Measurements from ENCODE around the gene CA12.

Gene CA12

DNA sequence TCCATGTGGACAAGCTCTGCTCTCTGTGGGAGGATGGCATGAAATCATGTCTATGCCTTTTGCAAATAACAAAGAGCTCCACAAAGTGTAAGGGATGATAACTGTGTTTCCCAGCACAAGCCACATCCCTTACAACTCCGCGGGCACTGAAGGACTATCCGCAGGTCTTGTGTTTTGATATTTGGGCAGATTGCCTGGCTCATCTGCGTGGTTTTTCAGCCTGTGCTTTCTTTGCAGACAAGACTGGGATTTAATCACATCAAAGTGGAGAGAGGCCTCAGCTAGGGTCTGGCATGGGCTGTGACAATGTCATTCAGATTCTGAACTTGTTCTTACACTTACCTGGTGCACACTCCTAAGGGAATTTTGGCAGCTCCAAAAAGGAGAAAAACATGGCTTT, 30.2 kb upstream of the CA12 start:
- ChIA-PET POLR2A (no interaction called here), CTCF (interaction anchor here (0.9 to 2.8 kb wide), 4 partner anchors 8 to 20 kb away, joined by 4 to 22 read pairs (median 5); no protein-coding TSS in a partner anchor)
- DNase-seq (ENCODE audit: low read depth, low spot score) = no peak
- H3K4me3 ChIP-seq (ENCODE audit: low read depth, low read length) = no peak overlapping the region
- TF ChIP-seq, protein P1, sequence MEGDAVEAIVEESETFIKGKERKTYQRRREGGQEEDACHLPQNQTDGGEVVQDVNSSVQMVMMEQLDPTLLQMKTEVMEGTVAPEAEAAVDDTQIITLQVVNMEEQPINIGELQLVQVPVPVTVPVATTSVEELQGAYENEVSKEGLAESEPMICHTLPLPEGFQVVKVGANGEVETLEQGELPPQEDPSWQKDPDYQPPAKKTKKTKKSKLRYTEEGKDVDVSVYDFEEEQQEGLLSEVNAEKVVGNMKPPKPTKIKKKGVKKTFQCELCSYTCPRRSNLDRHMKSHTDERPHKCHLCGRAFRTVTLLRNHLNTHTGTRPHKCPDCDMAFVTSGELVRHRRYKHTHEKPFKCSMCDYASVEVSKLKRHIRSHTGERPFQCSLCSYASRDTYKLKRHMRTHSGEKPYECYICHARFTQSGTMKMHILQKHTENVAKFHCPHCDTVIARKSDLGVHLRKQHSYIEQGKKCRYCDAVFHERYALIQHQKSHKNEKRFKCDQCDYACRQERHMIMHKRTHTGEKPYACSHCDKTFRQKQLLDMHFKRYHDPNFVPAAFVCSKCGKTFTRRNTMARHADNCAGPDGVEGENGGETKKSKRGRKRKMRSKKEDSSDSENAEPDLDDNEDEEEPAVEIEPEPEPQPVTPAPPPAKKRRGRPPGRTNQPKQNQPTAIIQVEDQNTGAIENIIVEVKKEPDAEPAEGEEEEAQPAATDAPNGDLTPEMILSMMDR (IDR thresholded peaks at IDR 0.05; ENCODE audit: insufficient read depth, low read length, missing control alignments) = no peak

- POLR2A ChIA-PET = interaction anchor here (1.1 kb wide), 1 partner anchor 118 kb away, joined by 4 read pairs; no protein-coding TSS in a partner anchor
- no peak for DNase-seq (ENCODE audit: low read depth, low spot score)
- CTCF ChIA-PET = interaction anchor here (1.0 kb wide), 3 partner anchors 14 to 121 kb away, joined by 3 read pairs; no protein-coding TSS in a partner anchor
- TF ChIP-seq, protein P1 (IDR thresholded peaks at IDR 0.05; ENCODE audit: insufficient read depth, low read length, missing control alignments) = no peak
- H3K4me3 ChIP-seq (ENCODE audit: low read depth, low read length) = no peak overlapping the region
Measured at GRCh38 chr15:63409179-63409578, 27.5 kb upstream of the CA12 start.

DNA sequence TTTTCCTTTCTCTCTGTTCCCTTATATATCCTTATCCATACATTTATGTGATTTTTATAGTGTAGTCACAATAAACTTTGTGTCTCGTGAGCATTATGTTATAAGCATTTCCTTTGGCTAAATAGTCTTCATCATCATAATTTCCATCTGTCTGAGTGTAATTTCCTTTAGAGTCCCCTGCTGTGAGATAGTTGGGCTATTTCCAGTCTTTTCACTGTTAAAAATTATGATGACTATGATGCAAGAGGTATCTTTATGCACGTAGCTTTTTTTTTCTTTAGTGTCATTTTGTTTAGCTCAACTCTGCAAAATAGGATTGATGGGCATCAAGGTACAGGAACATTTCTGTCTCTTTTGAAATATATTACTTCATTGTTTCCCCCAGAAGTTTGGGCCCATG, 26.9 kb upstream of the CA12 start:
- TF ChIP-seq, protein P1 (IDR thresholded peaks at IDR 0.05; ENCODE audit: insufficient read depth, low read length, missing control alignments) = no peak
- no peak overlapping the region for H3K4me3 ChIP-seq (ENCODE audit: low read depth, low read length)
- ChIA-PET POLR2A (interaction anchor here (1.1 kb wide), 1 partner anchor 117 kb away, joined by 4 read pairs; no protein-coding TSS in a partner anchor), CTCF (interaction anchor here (1.0 kb wide), 3 partner anchors 15 to 121 kb away, joined by 3 read pairs; no protein-coding TSS in a partner anchor)
- no peak for DNase-seq (ENCODE audit: low read depth, low spot score)

GRCh38 chr15:63407612-63408011, 26.0 kb upstream of the CA12 start:
- TF ChIP-seq, protein P1 (IDR thresholded peaks at IDR 0.05; ENCODE audit: insufficient read depth, low read length, missing control alignments) = no peak
- DNase-seq (ENCODE audit: low read depth, low spot score) = no peak
- ChIA-PET POLR2A (no interaction called here), CTCF (interaction anchor here (1.3 kb wide), 1 partner anchor 119 kb away, joined by 6 read pairs; no protein-coding TSS in a partner anchor)
- H3K4me3 ChIP-seq (ENCODE audit: low read depth, low read length) = no peak overlapping the region

DNA sequence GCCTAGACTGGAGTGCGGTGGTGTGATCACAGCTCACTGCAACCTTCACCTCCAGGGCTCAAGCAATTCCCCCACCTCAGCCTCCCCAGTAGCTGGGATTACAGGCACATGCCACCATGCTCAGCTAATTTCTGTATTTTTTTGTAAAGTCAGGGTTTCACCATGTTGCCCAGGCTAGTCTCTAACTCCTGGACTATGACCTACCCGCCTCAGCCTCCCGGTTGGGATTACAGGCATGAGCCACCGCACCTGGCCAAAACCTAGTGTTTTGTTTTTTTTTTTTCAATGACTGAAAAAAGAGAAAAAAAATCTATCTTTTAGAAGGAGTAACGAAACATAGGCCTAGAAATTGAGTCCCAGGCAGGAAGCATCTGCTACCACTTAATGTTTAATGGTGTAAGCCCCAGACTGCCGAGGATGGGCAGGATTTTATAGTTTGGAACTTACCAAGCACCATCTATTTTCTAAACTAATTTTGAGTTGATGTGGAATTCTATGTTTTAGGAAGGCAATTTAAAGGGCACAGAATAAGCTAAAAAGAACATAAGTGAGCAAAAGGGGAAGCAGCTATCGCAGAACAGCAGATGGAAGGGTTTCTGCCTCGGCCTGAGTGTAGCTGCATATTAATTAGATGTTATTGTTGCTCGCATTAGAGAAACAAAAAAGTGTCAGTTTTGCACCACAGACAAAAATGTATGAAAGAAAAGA, 24.2 kb upstream of the CA12 start:
- ChIA-PET CTCF (interaction anchor here (1.0 to 2.4 kb wide), 7 partner anchors 9 to 240 kb away, joined by 3 to 64 read pairs (median 3); no protein-coding TSS in a partner anchor), POLR2A (no interaction called here)
- TF ChIP-seq, protein P1 (IDR thresholded peaks at IDR 0.05; ENCODE audit: insufficient read depth, low read length, missing control alignments) = no peak
- no peak overlapping the region for H3K4me3 ChIP-seq (ENCODE audit: low read depth, low read length)
- no peak for DNase-seq (ENCODE audit: low read depth, low spot score)

- H3K4me3 ChIP-seq (ENCODE audit: low read depth, low read length) = no peak overlapping the region
- TF ChIP-seq, protein P1 (IDR thresholded peaks at IDR 0.05; ENCODE audit: insufficient read depth, low read length, missing control alignments) = no peak
- POLR2A ChIA-PET = no interaction called here
- CTCF ChIA-PET = interaction anchor here (1.4 to 2.4 kb wide), 8 partner anchors 13 to 325 kb away, joined by 3 to 64 read pairs (median 4); no protein-coding TSS in a partner anchor
- DNase-seq (ENCODE audit: low read depth, low spot score) = no peak
Measured at GRCh38 chr15:63405159-63405558, 23.5 kb upstream of the CA12 start.
